Stimulated activated CD4-positive, alpha-beta T cell treated with anti-CD3 and anti-CD28 coated beads, Interleukin-2, amount 100 ng/mL, for 24 hours (primary cell): ENCODE measurements around the gene FAM236B.
"Not testable (repeated sequence)": the region's sequence is repeated elsewhere in the genome, so short reads cannot be mapped to it uniquely, and the experiment has no call there.

ENCODE experiments used
- DNase-seq, 2 donors: peaks; one replicate each; pipeline ENCODE4 v3.0.0-alpha.2; 2020

Gene FAM236B

GRCh38 chrX:72782560-72782959 lies at the start of gene FAM236B:
Gene FAM236B, minus strand, starts transcription at chrX:72782660. Its CDS starts 100 bp downstream, at chrX:72782560.
- not testable (repeated sequence) for DNase-seq

DNA sequence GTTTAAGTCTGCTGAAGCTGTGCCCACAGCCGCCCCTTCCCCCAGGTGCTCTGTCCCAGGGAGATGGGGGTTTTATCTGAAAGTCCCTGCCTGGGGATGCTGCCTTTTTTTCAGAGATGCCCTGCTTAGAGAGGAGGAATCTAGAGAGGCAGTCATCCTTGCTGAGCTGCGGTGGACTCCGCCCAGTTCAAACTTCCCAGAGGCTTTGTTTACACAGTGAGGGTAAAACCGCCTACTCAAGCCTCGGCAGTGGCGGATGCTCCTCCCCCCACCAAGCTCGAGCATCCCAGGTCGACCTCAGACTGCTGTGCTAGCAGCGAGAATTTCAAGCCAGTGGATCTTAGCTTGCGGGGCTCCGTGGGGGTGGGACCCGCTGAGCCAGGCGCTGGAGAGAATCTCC lies 48.2 kb upstream of the FAM236B start:
- not testable (repeated sequence) for DNase-seq

- not testable (repeated sequence) for DNase-seq
Observed at GRCh38 chrX:72808110-72808509, 25.6 kb upstream of the FAM236B start, which contains the start of gene FAM236D. Gene FAM236D, minus strand, starts transcription at chrX:72808210. Its CDS starts 100 bp downstream, at chrX:72808110.

DNA sequence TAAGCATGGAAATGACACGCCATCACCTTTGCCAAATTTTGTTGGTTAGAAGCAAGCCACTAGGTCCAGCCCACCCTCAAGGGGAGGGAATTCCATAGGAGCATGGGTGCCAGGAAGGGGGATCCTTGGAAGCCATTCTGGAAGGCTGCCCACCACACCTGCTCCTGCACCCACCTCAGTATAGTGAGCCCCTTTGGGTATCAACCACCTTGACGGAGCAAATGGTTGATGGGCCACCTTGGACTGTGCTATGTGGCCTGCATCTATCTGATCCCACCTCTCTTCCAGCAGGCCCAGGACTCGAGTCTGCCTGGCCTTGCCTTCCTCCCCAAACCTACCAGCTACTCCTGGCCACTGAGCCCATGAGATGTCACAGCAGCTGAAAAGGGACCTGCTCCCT lies 7.9 kb upstream of the FAM236B start:
- not testable (repeated sequence) for DNase-seq

GRCh38 chrX:72788142-72788541 lies 5.7 kb upstream of the FAM236B start:
- DNase-seq = not testable (repeated sequence)

- not testable (repeated sequence) for DNase-seq
Observed at GRCh38 chrX:72783964-72784363, 1.5 kb upstream of the FAM236B start.

DNA sequence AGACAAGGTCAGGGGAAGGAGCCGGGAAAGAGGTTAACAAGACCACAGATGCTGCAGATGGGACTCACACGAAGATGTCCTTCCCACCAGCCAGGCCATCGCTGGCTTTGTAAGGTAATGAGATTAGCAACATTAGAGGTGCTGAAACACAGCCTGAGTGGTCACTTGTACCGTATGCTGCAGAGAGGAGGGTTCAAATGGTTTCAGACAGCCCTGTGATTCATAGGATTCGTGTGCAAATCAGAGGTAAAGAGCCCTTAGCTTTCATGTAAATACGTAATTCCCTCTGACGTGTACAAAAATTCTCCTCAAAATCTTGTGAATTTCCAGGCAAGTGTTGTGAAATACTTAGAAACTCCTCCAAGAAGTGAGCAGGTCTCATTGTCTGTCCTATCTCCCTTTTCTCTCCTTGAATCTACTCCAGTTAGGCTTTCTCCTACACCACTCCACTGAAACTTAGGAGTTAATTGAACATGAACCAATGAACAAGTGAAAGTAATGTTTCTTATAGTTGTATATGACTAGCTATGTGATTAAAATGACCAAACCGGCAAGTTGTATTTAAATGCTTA lies 991 bp upstream of the FAM236B start:
- not testable (repeated sequence) for DNase-seq

GRCh38 chrX:72778146-72778545 lies 4.3 kb downstream of the FAM236B start:
- not testable (repeated sequence) for DNase-seq

DNA sequence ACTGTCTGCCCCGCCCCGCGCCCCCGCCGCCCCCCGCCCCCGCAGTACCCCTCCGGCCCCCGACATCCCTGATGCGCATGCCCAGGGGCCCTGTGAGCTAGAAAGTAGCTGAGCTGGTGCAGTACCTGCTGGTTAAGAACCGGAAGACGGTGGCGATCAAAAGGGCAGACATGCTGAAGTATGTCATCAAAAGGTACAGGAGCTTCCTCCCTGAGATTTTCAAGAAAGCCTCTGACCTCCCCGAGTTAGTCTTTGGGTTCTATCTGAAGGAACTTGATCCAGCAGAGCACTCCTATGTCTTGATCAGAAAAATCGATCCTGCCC lies 5.0 kb downstream of the FAM236B start:
- DNase-seq = not testable (repeated sequence)

GRCh38 chrX:72776653-72777466 lies 5.6 kb downstream of the FAM236B start, which contains the start of gene DMRTC1B:
Gene DMRTC1B, plus strand, starts transcription at chrX:72776890. Its CDS starts 68,246 bp downstream, at chrX:72845136.
- not testable (repeated sequence) for DNase-seq

GRCh38 chrX:72760454-72760853 lies 22.0 kb downstream of the FAM236B start:
- not testable (repeated sequence) for DNase-seq

- not testable (repeated sequence) for DNase-seq
Observed at GRCh38 chrX:72748545-72748944, 33.9 kb downstream of the FAM236B start.

DNA sequence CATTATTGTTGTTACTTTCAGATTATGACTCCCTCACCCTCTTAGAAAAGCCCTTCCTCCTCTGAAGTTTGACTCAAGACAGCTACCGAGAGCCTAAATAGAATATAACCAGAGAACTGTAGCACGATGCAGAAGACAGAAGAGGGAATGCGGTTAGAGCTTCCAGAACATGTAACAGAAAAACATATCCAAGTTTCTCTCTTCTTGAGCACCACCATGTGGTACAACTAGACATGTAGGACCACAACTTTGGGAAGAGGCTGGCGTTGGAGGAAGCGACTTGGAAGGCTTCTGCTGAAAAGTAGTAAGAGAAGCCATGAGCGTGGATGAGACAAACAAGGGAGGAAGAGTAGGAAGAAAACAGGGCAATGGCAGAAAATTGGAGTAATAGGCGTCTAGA lies 36.9 kb downstream of the FAM236B start:
- DNase-seq = not testable (repeated sequence)

DNA sequence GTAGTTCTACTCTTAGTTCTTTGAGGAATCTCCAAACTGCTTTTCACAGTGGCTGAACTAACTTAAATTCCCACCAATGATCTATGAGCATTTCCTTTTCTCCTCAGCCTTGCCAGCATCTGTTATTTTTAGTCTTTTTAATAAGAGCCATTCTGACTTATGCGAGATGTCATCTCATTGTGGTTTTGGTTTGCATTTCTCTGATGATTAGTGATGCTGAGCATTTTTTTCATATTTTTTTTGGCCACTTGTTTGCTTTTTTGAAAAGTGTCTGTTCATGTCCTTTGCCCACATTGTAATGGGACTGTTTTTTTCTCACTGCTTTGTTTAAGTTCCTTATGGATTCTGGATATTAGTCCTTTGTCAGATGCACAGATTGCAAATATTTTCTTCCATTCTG lies 46.9 kb downstream of the FAM236B start:
- DNase-seq = no peak

DNA sequence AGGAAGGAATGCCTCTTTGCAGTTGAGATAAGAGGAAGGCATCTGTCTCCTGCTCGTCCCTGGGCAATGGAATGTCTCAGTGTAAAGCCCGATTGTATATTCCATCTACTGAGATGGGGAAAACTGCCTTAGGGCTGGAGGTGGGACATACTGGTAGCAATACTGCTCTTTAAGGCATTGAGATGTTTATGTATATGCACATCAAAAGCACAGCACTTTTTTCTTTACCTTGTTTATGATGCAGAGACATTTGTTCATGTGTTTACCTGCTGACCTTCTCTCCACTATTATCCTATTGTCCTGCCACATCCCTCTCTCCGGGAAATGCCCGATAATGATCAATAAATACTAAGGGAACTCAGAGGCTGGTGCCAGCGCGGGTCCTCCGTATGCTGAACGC lies 48.8 kb downstream of the FAM236B start:
- DNase-seq = not testable (repeated sequence)
